Amygdala (tissue), 56 donors: Measurements from ENCODE around the gene KRTAP10-3.
"Not testable (repeated sequence)": the region's sequence is repeated elsewhere in the genome, so short reads cannot be mapped to it uniquely, and the experiment has no call there.

Source experiments
- DNase-seq, 56 donors: peaks; one replicate each; lab custom pipeline; 2025; lab: John Stamatoyannopoulos, UW

KRTAP10-3 gene

GRCh38 chr21:44550807-44551206 lies 7.8 kb downstream of the KRTAP10-3 start:
- DNase-seq, result no peak

GRCh38 chr21:44550285-44550684 lies 8.3 kb downstream of the KRTAP10-3 start:
- not testable (repeated sequence) for DNase-seq

- no peak for DNase-seq
These were observed 8.9 kb downstream of the KRTAP10-3 start for GRCh38 chr21:44549525-44550211.

GRCh38 chr21:44548922-44549321 lies 9.7 kb downstream of the KRTAP10-3 start:
- no peak for DNase-seq

GRCh38 chr21:44548381-44548780 lies 10.2 kb downstream of the KRTAP10-3 start:
- DNase-seq, result no peak

GRCh38 chr21:44547656-44548331 lies 10.8 kb downstream of the KRTAP10-3 start:
- no peak for DNase-seq

- no peak for DNase-seq
These were observed 14.0 kb downstream of the KRTAP10-3 start for GRCh38 chr21:44544566-44544965.

- no peak for DNase-seq
These were observed 15.9 kb downstream of the KRTAP10-3 start for GRCh38 chr21:44542716-44543115.

GRCh38 chr21:44540741-44541288 lies 17.8 kb downstream of the KRTAP10-3 start:
- no peak for DNase-seq

GRCh38 chr21:44539991-44540666 lies 18.5 kb downstream of the KRTAP10-3 start, which contains the start of gene KRTAP10-1:
Gene KRTAP10-1, minus strand, starts transcription at chr21:44540195. Its CDS starts 45 bp downstream, at chr21:44540150.
- no peak for DNase-seq

- no peak for DNase-seq
These were observed 19.5 kb downstream of the KRTAP10-3 start for GRCh38 chr21:44539046-44539445.

- DNase-seq, result no peak
These were observed 20.4 kb downstream of the KRTAP10-3 start for GRCh38 chr21:44537930-44538911.

- DNase-seq, result no peak
These were observed 22.6 kb downstream of the KRTAP10-3 start for GRCh38 chr21:44535963-44536362.

GRCh38 chr21:44534688-44535087 lies 23.9 kb downstream of the KRTAP10-3 start:
- no peak for DNase-seq

GRCh38 chr21:44533891-44534627 lies 24.5 kb downstream of the KRTAP10-3 start:
- no peak for DNase-seq

- no peak for DNase-seq
These were observed 25.3 kb downstream of the KRTAP10-3 start for GRCh38 chr21:44533121-44533890.

GRCh38 chr21:44532712-44533111 lies 25.9 kb downstream of the KRTAP10-3 start:
- DNase-seq, result no peak
